ENCODE data around the gene KRTAP9-1. TPM values are rescaled to one million over a fixed set of nuclear protein-coding genes. Genes with fewer than 3 reads are reported as not detected.

The KRTAP9-1 gene
- total RNA-seq, 2 experiments from 2014 or later, result not detected

GRCh38 chr17:41178843-41179616, 10.7 kb upstream of the KRTAP9-1 start:
- Histone ChIP-seq H3K36me3 (ENCODE audit: insufficient read depth, low read length) (no peaks in the 10 kb centered on the region), H3K27me3 (ENCODE audit: control insufficient read depth in 1 of 2, insufficient read depth in 2 of 2, low read length in 2 of 2) (no peaks in the 10 kb centered on the region), H3K4me1 (ENCODE audit: insufficient read depth, low read length) (no peaks in the 10 kb centered on the region), H3K9me3 (ENCODE audit: control insufficient read depth in 1 of 2, insufficient read depth in 1 of 2, low read length in 2 of 2) (no peaks in the 10 kb centered on the region), H3K4me3 (ENCODE audit: low read length) (no peak overlapping the region), H3K27ac (ENCODE audit: low read depth in 1 of 2, low read length in 2 of 2) (no peak overlapping the region)
- no peak for DNase-seq
- no peaks in the 10 kb centered on the region for H3K36me3 Mint-ChIP-seq (ENCODE audit: low read depth)
- no peaks in the 10 kb centered on the region for H3K9me3 Mint-ChIP-seq
- no peak overlapping the region for H3K27ac Mint-ChIP-seq
- ChIA-PET CTCF (no interaction called here), POLR2A (no interaction called here)
- peaks cover under 1% of the 10 kb centered on the region for H3K27me3 Mint-ChIP-seq
- intact Hi-C loops (cut with DNase I, micrococcal nuclease), result no loop called here
- no peak for ATAC-seq (ENCODE audit: poor library complexity)
- H3K4me1 Mint-ChIP-seq (ENCODE audit: low read depth), result no peaks in the 10 kb centered on the region
- no peak for TF ChIP-seq CTCF (IDR thresholded peaks at IDR 0.05)
- no peak overlapping the region for H3K4me3 Mint-ChIP-seq

GRCh38 chr17:41184480-41184961, 5.2 kb upstream of the KRTAP9-1 start, which contains the start of gene KRTAP4-1:
Gene KRTAP4-1 (minus strand): TSS chr17:41184911. CDS start chr17:41184854, 57 bp downstream.
- Mint-ChIP-seq H3K9me3 (no peaks in the 10 kb centered on the region), H3K36me3 (ENCODE audit: low read depth) (no peaks in the 10 kb centered on the region), H3K4me1 (ENCODE audit: low read depth) (no peaks in the 10 kb centered on the region), H3K27me3 (peaks cover 19% of the 10 kb centered on the region), H3K27ac (no peak within 1 kb of the TSS), H3K4me3 (no peak within 1 kb of the TSS)
- no peaks in the 10 kb centered on the region for H3K4me1 ChIP-seq (ENCODE audit: insufficient read depth, low read length)
- ChIA-PET CTCF (no interaction called here), POLR2A (no interaction called here)
- H3K27ac ChIP-seq (ENCODE audit: low read depth in 1 of 2, low read length in 2 of 2), result no peak within 1 kb of the TSS
- H3K27me3 ChIP-seq (ENCODE audit: control insufficient read depth in 1 of 2, insufficient read depth in 2 of 2, low read length in 2 of 2), result no peaks in the 10 kb centered on the region
- H3K9me3 ChIP-seq (ENCODE audit: control insufficient read depth in 1 of 2, insufficient read depth in 1 of 2, low read length in 2 of 2), result no peaks in the 10 kb centered on the region
- H3K36me3 ChIP-seq (ENCODE audit: insufficient read depth, low read length), result no peaks in the 10 kb centered on the region
- intact Hi-C loops (cut with DNase I, micrococcal nuclease), result no loop called here
- DNase-seq (no peak), ATAC-seq (ENCODE audit: poor library complexity) (no peak)
- H3K4me3 ChIP-seq (ENCODE audit: low read length), result no peak within 1 kb of the TSS
- TF ChIP-seq CTCF (IDR thresholded peaks at IDR 0.05), result no peak

- no peaks in the 10 kb centered on the region for H3K4me1 Mint-ChIP-seq (ENCODE audit: low read depth)
- no peaks in the 10 kb centered on the region for H3K9me3 Mint-ChIP-seq
- Histone ChIP-seq H3K4me1 (ENCODE audit: insufficient read depth, low read length) (no peaks in the 10 kb centered on the region), H3K27me3 (ENCODE audit: control insufficient read depth in 1 of 2, insufficient read depth in 2 of 2, low read length in 2 of 2) (no peaks in the 10 kb centered on the region), H3K4me3 (ENCODE audit: low read length) (no peak overlapping the region), H3K9me3 (ENCODE audit: control insufficient read depth in 1 of 2, insufficient read depth in 1 of 2, low read length in 2 of 2) (peaks cover 0 to under 1% of the 10 kb centered on the region in 2 experiments), H3K27ac (ENCODE audit: low read depth in 1 of 2, low read length in 2 of 2) (no peak overlapping the region), H3K36me3 (ENCODE audit: insufficient read depth, low read length) (no peaks in the 10 kb centered on the region)
- POLR2A ChIA-PET, result no interaction called here
- intact Hi-C loops (cut with DNase I, micrococcal nuclease), result no loop called here
- ATAC-seq (ENCODE audit: poor library complexity) (no peak), DNase-seq (no peak)
- no peaks in the 10 kb centered on the region for H3K36me3 Mint-ChIP-seq (ENCODE audit: low read depth)
- no peak overlapping the region for H3K4me3 Mint-ChIP-seq
- peaks cover 19% of the 10 kb centered on the region for H3K27me3 Mint-ChIP-seq
- CTCF ChIA-PET, result no interaction called here
- TF ChIP-seq CTCF (IDR thresholded peaks at IDR 0.05), result no peak
- no peak overlapping the region for H3K27ac Mint-ChIP-seq
Measured at GRCh38 chr17:41185001-41185400, 4.7 kb upstream of the KRTAP9-1 start.
